ENCODE results near the gene IMMP2L. TPM values are rescaled to one million over a fixed set of nuclear protein-coding genes. Genes with fewer than 3 reads are reported as not detected.

Gene IMMP2L
- total and polyA plus RNA-seq, 2 experiments from 2014 or later: 10.1 to 10.4 TPM

DNA sequence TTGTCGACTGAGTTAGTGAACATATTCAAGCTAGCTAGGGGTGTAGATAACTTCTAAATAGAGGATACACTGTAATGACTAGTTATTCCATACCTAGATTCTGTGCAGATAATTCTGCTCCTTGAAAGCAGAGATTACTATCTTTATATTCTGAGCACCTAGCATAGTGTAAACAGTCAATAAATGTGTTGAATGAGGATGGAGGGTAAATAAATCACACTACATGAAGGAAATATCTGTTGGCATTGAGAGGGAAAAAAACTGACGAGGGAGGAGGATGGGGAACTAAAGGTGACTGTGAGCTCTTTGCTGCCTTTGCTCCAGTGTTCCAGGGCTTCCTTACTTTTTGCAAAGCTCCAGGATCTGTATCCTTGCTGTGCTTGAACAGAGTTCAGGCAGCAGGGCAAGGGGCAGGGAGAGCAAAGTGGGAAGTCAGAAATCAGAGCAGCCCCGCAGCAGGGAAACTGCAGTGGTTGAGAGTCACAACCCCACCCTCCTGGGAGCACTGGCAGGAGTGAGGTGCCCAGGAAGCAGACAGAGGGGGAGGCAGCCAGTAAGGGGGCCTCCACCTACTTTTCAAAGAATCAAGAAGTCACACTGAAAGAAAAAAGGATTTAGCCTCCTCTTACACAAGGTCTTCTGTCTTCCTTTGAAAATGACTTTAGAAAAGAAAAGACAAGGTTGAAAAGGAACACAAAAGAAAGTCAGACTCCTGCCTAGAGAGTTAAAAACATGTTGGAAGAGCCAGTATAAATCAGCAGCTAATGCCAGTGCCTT, 543.1 kb downstream of the IMMP2L start:
- Histone ChIP-seq H3K9ac (no peak overlapping the region), H3K36me3 (ENCODE audit: low read depth) (no peaks in the 10 kb centered on the region), H3K4me2 (ENCODE audit: unreplicated experiment) (no peak overlapping the region), H3K27me3 (replicated peaks; ENCODE audit: insufficient read depth) (no peaks in the 10 kb centered on the region), H2AFZ (no peak overlapping the region), H3K9me3 (ENCODE audit: low read depth) (no peaks in the 10 kb centered on the region), H3K9me2 (ENCODE audit: insufficient read depth) (no peaks in the 10 kb centered on the region), H3K79me2 (ENCODE audit: insufficient read depth) (no peaks in the 10 kb centered on the region), H3K27ac (no peak overlapping the region), H3K4me1 (ENCODE audit: insufficient read depth) (no peaks in the 10 kb centered on the region), H4K20me1 (ENCODE audit: insufficient read depth) (no peaks in the 10 kb centered on the region), H3K4me3 (no peak overlapping the region), H3F3A (ENCODE audit: insufficient read depth) (no peaks in the 10 kb centered on the region)
- no peak for TF ChIP-seq EZH2 (IDR thresholded peaks at IDR 0.05; ENCODE audit: insufficient read depth, poor library complexity, severe bottlenecking)
- DNase-seq: no peak
- in situ Hi-C loops (cut with MboI): no loop called here
- 91 to 94% methylated on average over 3 of the region's 3 CpGs for WGBS, 2 experiments (ENCODE audit: low coverage in 1 of 2, low lambda C conversion rate in 2 of 2, missing lambda C conversion rate in 2 of 2)

GRCh38 chr7:111018447-111018846, 543.8 kb downstream of the IMMP2L start:
- Histone ChIP-seq H3K9me2 (ENCODE audit: insufficient read depth) (no peaks in the 10 kb centered on the region), H3K4me2 (ENCODE audit: unreplicated experiment) (no peak overlapping the region), H3K27me3 (replicated peaks; ENCODE audit: insufficient read depth) (no peaks in the 10 kb centered on the region), H3K9ac (no peak overlapping the region), H3K4me3 (no peak overlapping the region), H3K4me1 (ENCODE audit: insufficient read depth) (no peaks in the 10 kb centered on the region), H3K27ac (no peak overlapping the region), H3K36me3 (ENCODE audit: low read depth) (no peaks in the 10 kb centered on the region), H4K20me1 (ENCODE audit: insufficient read depth) (no peaks in the 10 kb centered on the region), H3F3A (ENCODE audit: insufficient read depth) (no peaks in the 10 kb centered on the region), H3K79me2 (ENCODE audit: insufficient read depth) (no peaks in the 10 kb centered on the region), H2AFZ (no peak overlapping the region), H3K9me3 (ENCODE audit: low read depth) (no peaks in the 10 kb centered on the region)
- TF ChIP-seq EZH2 (IDR thresholded peaks at IDR 0.05; ENCODE audit: insufficient read depth, poor library complexity, severe bottlenecking) (no peak), EZH2phosphoT487 (IDR thresholded peaks at IDR 0.05; ENCODE audit: insufficient read depth, low read depth) (no peak)
- WGBS, 2 experiments (ENCODE audit: low coverage in 1 of 2, low lambda C conversion rate in 2 of 2, missing lambda C conversion rate in 2 of 2): 75 to 88% methylated on average over 4 of the region's 4 CpGs
- in situ Hi-C loops (cut with MboI): no loop called here
- DNase-seq: no peak

GRCh38 chr7:111014079-111014478, 548.2 kb downstream of the IMMP2L start:
- Histone ChIP-seq H3K9me3 (ENCODE audit: low read depth) (no peaks in the 10 kb centered on the region), H3K4me1 (ENCODE audit: insufficient read depth) (peaks cover 5% of the 10 kb centered on the region; the same call in 1 of the 2 replicates), H3K36me3 (ENCODE audit: low read depth) (no peaks in the 10 kb centered on the region), H3F3A (ENCODE audit: insufficient read depth) (no peaks in the 10 kb centered on the region; the same call in 1 of the 2 replicates), H3K4me2 (ENCODE audit: unreplicated experiment) (no peak overlapping the region), H3K27me3 (replicated peaks; ENCODE audit: insufficient read depth) (no peaks in the 10 kb centered on the region), H2AFZ (no peak overlapping the region), H4K20me1 (ENCODE audit: insufficient read depth) (no peaks in the 10 kb centered on the region), H3K79me2 (ENCODE audit: insufficient read depth) (no peaks in the 10 kb centered on the region), H3K27ac (no peak overlapping the region), H3K9me2 (ENCODE audit: insufficient read depth) (0 out of 2 replicates have a peak, but pooled peaks cover 1% of the 10 kb centered on the region), H3K4me3 (no peak overlapping the region), H3K9ac (no peak overlapping the region)
- no peak for TF ChIP-seq EZH2phosphoT487 (IDR thresholded peaks at IDR 0.05; ENCODE audit: insufficient read depth, low read depth)
- no peak for TF ChIP-seq EZH2 (IDR thresholded peaks at IDR 0.05; ENCODE audit: insufficient read depth, poor library complexity, severe bottlenecking)
- in situ Hi-C loops (cut with MboI): no loop called here
- 85 to 88% methylated on average over 6 of the region's 6 CpGs for WGBS, 2 experiments (ENCODE audit: low coverage in 1 of 2, low lambda C conversion rate in 2 of 2, missing lambda C conversion rate in 2 of 2)
- no peak for DNase-seq

DNA sequence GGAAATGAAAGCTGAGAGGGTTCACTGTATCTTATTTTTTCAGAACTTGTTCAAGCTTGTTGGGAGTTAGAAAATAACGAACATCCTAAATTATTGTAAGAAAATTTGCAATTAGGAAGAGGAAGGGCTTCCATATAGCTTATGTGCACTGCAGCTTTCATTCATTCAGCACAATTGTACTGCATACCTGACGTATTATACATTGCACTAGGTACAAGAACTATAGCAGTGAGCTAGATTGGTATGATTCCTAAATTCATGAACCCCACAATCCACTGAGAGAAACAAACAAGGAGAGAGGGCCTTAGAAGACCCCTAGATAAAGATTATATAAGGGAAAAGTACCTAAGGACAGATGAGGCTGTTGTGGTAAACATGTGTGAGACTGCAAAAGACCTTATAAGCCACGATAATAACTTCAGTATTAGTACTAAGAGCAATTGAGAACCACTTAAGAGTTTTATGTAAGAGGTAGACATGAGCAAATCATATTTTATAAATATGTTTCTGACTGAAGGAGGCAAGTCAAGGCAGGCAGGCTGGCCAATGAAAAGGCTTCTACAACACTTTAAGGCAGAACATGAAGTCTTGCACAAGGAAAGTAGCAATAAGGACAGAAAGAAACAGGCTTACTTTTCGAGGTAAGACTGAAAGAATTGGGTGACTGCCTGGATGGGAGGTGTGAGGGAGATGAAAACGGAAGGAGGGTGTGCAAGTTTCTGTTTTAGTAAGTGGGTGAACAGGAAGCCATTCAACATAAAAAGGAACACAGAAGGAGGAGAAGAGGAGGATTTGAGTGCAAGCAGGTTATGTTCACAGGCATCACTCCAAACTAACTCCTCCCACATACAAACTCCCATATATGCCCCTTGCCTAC, 549.3 kb downstream of the IMMP2L start:
- Histone ChIP-seq H3K36me3 (ENCODE audit: low read depth) (no peaks in the 10 kb centered on the region), H3K27me3 (replicated peaks; ENCODE audit: insufficient read depth) (no peaks in the 10 kb centered on the region), H3F3A (ENCODE audit: insufficient read depth) (no peaks in the 10 kb centered on the region; the same call in 1 of the 2 replicates), H4K20me1 (ENCODE audit: insufficient read depth) (no peaks in the 10 kb centered on the region), H2AFZ (no peak overlapping the region), H3K4me3 (no peak overlapping the region), H3K9ac (no peak overlapping the region), H3K79me2 (ENCODE audit: insufficient read depth) (no peaks in the 10 kb centered on the region), H3K9me3 (ENCODE audit: low read depth) (no peaks in the 10 kb centered on the region), H3K4me1 (ENCODE audit: insufficient read depth) (peaks cover 5% of the 10 kb centered on the region; the same call in 1 of the 2 replicates), H3K4me2 (ENCODE audit: unreplicated experiment) (no peak overlapping the region), H3K27ac (no peak overlapping the region), H3K9me2 (ENCODE audit: insufficient read depth) (0 out of 2 replicates have a peak, but pooled peaks cover 4% of the 10 kb centered on the region)
- DNase-seq: no peak
- no peak for TF ChIP-seq EZH2 (IDR thresholded peaks at IDR 0.05; ENCODE audit: insufficient read depth, poor library complexity, severe bottlenecking)
- WGBS, 2 experiments (ENCODE audit: low coverage in 1 of 2, low lambda C conversion rate in 2 of 2, missing lambda C conversion rate in 2 of 2): 77 to 80% methylated on average over 5 of the region's 5 CpGs
- in situ Hi-C loops (cut with MboI): no loop called here

Measured in GM23248 (cell line).